OCI-LY7 (cell line): ENCODE data around the gene PARP16. TPM values are rescaled to one million over a fixed set of nuclear protein-coding genes. Genes with fewer than 3 reads are reported as not detected.

Source experiments
- BruUV-seq: library from RNA; stranded (reverse); fragments of 400-500 nt; replicated peaks from 2 replicates; lab custom pipeline; 2021; lab: Mats Ljungman, UMichigan
- CTCF ChIA-PET: fragments of 300-600 bp; sonication (Branson Sonifier 250); formaldehyde crosslinking; loops from one replicate; lab custom pipeline; 2022; ENCODE audit warnings: antibody characterized with exemption; ENCODE audit not compliant: unreplicated experiment; lab: Charles Lee
- POLR2A ChIA-PET: fragments of 300-600 bp; sonication (Branson Sonifier 250); formaldehyde crosslinking; loops from one replicate; lab custom pipeline; 2022; ENCODE audit warnings: antibody characterized with exemption; lab: Charles Lee
- DNase-seq: peaks from one replicate; pipeline ENCODE4 v3.0.0-alpha.2; 2015; ENCODE audit warnings: low spot score
- H2AFZ ChIP-seq: fragments of 200-600 bp; sonication (generic), shearing (Covaris generic); 2 replicates; pipeline ENCODE4 v1.6.1; 2014; ENCODE audit warnings: mild to moderate bottlenecking, antibody characterized with exemption, low read length, moderate library complexity
- H3K27ac ChIP-seq: fragments of 200-600 bp; sonication (generic); 2 replicates; pipeline ENCODE4 v1.5.1; 2014; ENCODE audit warnings: mixed run types, low read depth, mild to moderate bottlenecking, moderate library complexity, low read length, inconsistent platforms; ENCODE audit not compliant: poor library complexity, severe bottlenecking
- H3K36me3 ChIP-seq: fragments of 200-600 bp; sonication (generic); 2 replicates; pipeline ENCODE4 v1.6.1; 2014; ENCODE audit warnings: mild to moderate bottlenecking, antibody characterized with exemption, low read length, moderate library complexity, mixed read lengths; ENCODE audit not compliant: insufficient read depth
- H3K4me1 ChIP-seq: fragments of 200-600 bp; sonication (generic); 2 replicates; pipeline ENCODE4 v1.5.1; 2014; ENCODE audit warnings: mild to moderate bottlenecking, low read length; ENCODE audit not compliant: insufficient read depth, poor library complexity, severe bottlenecking
- H3K4me2 ChIP-seq: fragments of 200-600 bp; sonication (generic); 2 replicates; pipeline ENCODE4 v1.6.1; 2014; ENCODE audit warnings: mild to moderate bottlenecking, low read length
- H3K4me3 ChIP-seq: fragments of 200-600 bp; sonication (generic); 2 replicates; pipeline ENCODE4 v1.5.1; 2014; ENCODE audit warnings: mild to moderate bottlenecking, low read depth, low read length; ENCODE audit not compliant: poor library complexity, severe bottlenecking
- H3K79me2 ChIP-seq: fragments of 200-600 bp; sonication (generic); 2 replicates; pipeline ENCODE4 v1.6.1; 2016; ENCODE audit warnings: low read depth, mild to moderate bottlenecking, low read length, moderate library complexity, mixed read lengths; ENCODE audit not compliant: insufficient read depth
- H3K9me2 ChIP-seq: fragments of 200-600 bp; sonication (generic); 2 replicates; pipeline ENCODE4 v1.6.1; 2016; ENCODE audit warnings: mild to moderate bottlenecking, low read length, mixed read lengths; ENCODE audit not compliant: insufficient read depth
- H3K9me3 ChIP-seq: fragments of 200-600 bp; sonication (generic); 2 replicates; pipeline ENCODE4 v1.6.1; 2014; ENCODE audit warnings: mild to moderate bottlenecking, mixed run types, low read length, mixed read lengths
- H4K20me1 ChIP-seq: fragments of 200-600 bp; sonication (generic); 2 replicates; pipeline ENCODE4 v1.6.1; 2014; ENCODE audit warnings: mild to moderate bottlenecking, antibody characterized with exemption, low read length, moderate library complexity, mixed read lengths; ENCODE audit not compliant: insufficient read depth
- CTCF ChIP-seq: fragments of 200-600 bp; sonication (generic); conservative IDR thresholded peaks from 2 replicates; pipeline ENCODE4 v1.5.1; 2014; ENCODE audit warnings: mild to moderate bottlenecking, antibody characterized with exemption, low read length, moderate library complexity, mixed read lengths
- EZH2phosphoT487 ChIP-seq: fragments of 200-600 bp; sonication (generic); IDR thresholded peaks from 2 replicates; pipeline ENCODE4 v1.6.1; 2018; ENCODE audit warnings: low read depth, borderline replicate concordance, mild to moderate bottlenecking, mixed run types, antibody characterized with exemption, low read length, moderate library complexity, mixed read lengths
- intact Hi-C: fragments of 100-400 bp; cut with micrococcal nuclease; formaldehyde crosslinking; loops from one replicate; pipeline ENCODE4 v1.10.0; 2022; ENCODE audit not compliant: unreplicated experiment
- total RNA-seq, 2 experiments: library from RNA; depleted of rRNA in 1 of 2; stranded (reverse); fragments of >200 nt in 1 of 2; shearing (Covaris generic) in 1 of 2; gene quantifications; 2 replicates each; pipeline ENCODE4 v1.2.3, GENCODE V29; 2014 to 2022

The PARP16 gene
- total RNA-seq, 2 experiments from 2014 or later: 21.2 to 24.9 TPM

- no peak overlapping the region for H3K4me2 ChIP-seq
- no TSS peak for BruUV-seq
- H3K9me2 ChIP-seq: no peaks in the 10 kb centered on the region
- no peak overlapping the region for H3K4me3 ChIP-seq
- intact Hi-C loops: no loop called here
- DNase-seq: no peak
- H4K20me1 ChIP-seq: no peaks in the 10 kb centered on the region
- no peaks in the 10 kb centered on the region for H3K36me3 ChIP-seq
- TF ChIP-seq CTCF (no peak), EZH2phosphoT487 (no peak)
- H2AFZ ChIP-seq: no peak overlapping the region
- H3K79me2 ChIP-seq: no peaks in the 10 kb centered on the region
- no peak overlapping the region for H3K27ac ChIP-seq
- no peaks in the 10 kb centered on the region for H3K9me3 ChIP-seq
- CTCF ChIA-PET: no interaction called here
- POLR2A ChIA-PET: interaction anchor here (0.7 to 0.9 kb wide), 2 partner anchors 10 to 44 kb away, joined by 4 to 5 read pairs; no protein-coding TSS in a partner anchor
- no peaks in the 10 kb centered on the region for H3K4me1 ChIP-seq
Measured at GRCh38 chr15:65326117-65326526, 39.4 kb upstream of the PARP16 start.

GRCh38 chr15:65323071-65323511, 36.4 kb upstream of the PARP16 start:
- H3K27ac ChIP-seq: no peak overlapping the region
- ChIA-PET POLR2A (interaction anchor here (0.6 kb wide), 1 partner anchor 18 kb away, joined by 4 read pairs; no protein-coding TSS in a partner anchor), CTCF (no interaction called here)
- H3K36me3 ChIP-seq: no peaks in the 10 kb centered on the region
- H4K20me1 ChIP-seq: no peaks in the 10 kb centered on the region
- H3K79me2 ChIP-seq: no peaks in the 10 kb centered on the region
- no peak for DNase-seq
- TF ChIP-seq CTCF (no peak), EZH2phosphoT487 (no peak)
- no peaks in the 10 kb centered on the region for H3K4me1 ChIP-seq
- no TSS peak for BruUV-seq
- H2AFZ ChIP-seq: no peak overlapping the region
- intact Hi-C loops: no loop called here
- H3K4me2 ChIP-seq: no peak overlapping the region
- no peaks in the 10 kb centered on the region for H3K9me3 ChIP-seq
- no peak overlapping the region for H3K4me3 ChIP-seq
- H3K9me2 ChIP-seq: no peaks in the 10 kb centered on the region

- Histone ChIP-seq H3K4me2 (no peak overlapping the region), H4K20me1 (no peaks in the 10 kb centered on the region), H3K36me3 (no peaks in the 10 kb centered on the region), H3K4me1 (no peaks in the 10 kb centered on the region), H2AFZ (no peak overlapping the region), H3K4me3 (no peak overlapping the region), H3K9me2 (no peaks in the 10 kb centered on the region), H3K27ac (no peak overlapping the region), H3K79me2 (no peaks in the 10 kb centered on the region), H3K9me3 (no peaks in the 10 kb centered on the region)
- peak; percentile 75 for DNase-seq
- TF ChIP-seq CTCF: peak; percentile 90
- no peak for TF ChIP-seq EZH2phosphoT487
- ChIA-PET POLR2A (interaction anchor here (0.7 to 1.5 kb wide), 2 partner anchors 14 to 65 kb away, joined by 3 read pairs; partner anchors contain the start of gene RNU5B-1), CTCF (no interaction called here)
- no TSS peak for BruUV-seq
- intact Hi-C loops: loop anchor here (1.0 kb wide), 2 partner anchors 66 to 81 kb away; no protein-coding TSS in a partner anchor
Measured at GRCh38 chr15:65318870-65319356, 32.2 kb upstream of the PARP16 start.
